SU-DHL-6 (cell line): ENCODE data around the gene ZNF512.

ENCODE experiments used
- H2AFZ ChIP-seq: fragments of 200-600 bp; sonication (generic); 2 replicates; pipeline ENCODE4 v1.6.1; 2014; ENCODE audit warnings: low read depth, mild to moderate bottlenecking, moderate library complexity, mixed read lengths, antibody characterized with exemption, low read length; ENCODE audit not compliant: severe bottlenecking
- H3F3A ChIP-seq: fragments of 200-600 bp; shearing (Covaris generic); 2 replicates; pipeline ENCODE4 v1.6.0; 2016; ENCODE audit warnings: antibody characterized with exemption, mild to moderate bottlenecking; ENCODE audit not compliant: insufficient read depth
- H3K27ac ChIP-seq: fragments of 200-600 bp; sonication (generic); 2 replicates; pipeline ENCODE4 v1.5.1; 2016; ENCODE audit warnings: low read depth, mild to moderate bottlenecking, low read length, moderate library complexity, mixed read lengths
- H3K27me3 ChIP-seq: fragments of 200-600 bp; sonication (generic), shearing (Covaris generic); 2 replicates; pipeline ENCODE4 v1.6.0; 2014; ENCODE audit warnings: mild to moderate bottlenecking, low read length
- H3K36me3 ChIP-seq: fragments of 200-600 bp; sonication (generic); 2 replicates; pipeline ENCODE4 v1.6.1; 2014; ENCODE audit warnings: mild to moderate bottlenecking, low read length, mixed read lengths
- H3K4me2 ChIP-seq: fragments of 300-600, 200-600 bp; shearing (Covaris generic), sonication (generic); 2 replicates; pipeline ENCODE4 v1.6.0; 2014; ENCODE audit warnings: low read length, low read depth, mild to moderate bottlenecking; ENCODE audit not compliant: poor library complexity, severe bottlenecking
- H3K4me3 ChIP-seq: fragments of 200-600 bp; sonication (generic); 2 replicates; pipeline ENCODE4 v1.5.1; 2014; ENCODE audit warnings: antibody characterized with exemption, low read length, mild to moderate bottlenecking, mixed read lengths; ENCODE audit not compliant: insufficient read depth, poor library complexity, severe bottlenecking
- H3K79me2 ChIP-seq: fragments of 200-600 bp; sonication (generic); 2 replicates; pipeline ENCODE4 v1.6.1; 2014; ENCODE audit warnings: mild to moderate bottlenecking, low read length, moderate library complexity; ENCODE audit not compliant: insufficient read depth
- H3K9ac ChIP-seq: fragments of 200-600 bp; sonication (generic); 2 replicates; pipeline ENCODE4 v1.7.0; 2014; ENCODE audit warnings: mild to moderate bottlenecking, low read length
- H3K9me2 ChIP-seq: fragments of 200-600 bp; sonication (generic); replicated peaks from 2 replicates; pipeline ENCODE4 v1.6.1; 2014; ENCODE audit warnings: low read length; ENCODE audit not compliant: insufficient read depth
- H3K9me3 ChIP-seq: fragments of 200-600 bp; sonication (generic); 2 replicates; pipeline ENCODE4 v1.6.1; 2014; ENCODE audit warnings: low read length, mixed read lengths; ENCODE audit not compliant: insufficient read depth
- H4K20me1 ChIP-seq: fragments of 200-600 bp; sonication (generic); 2 replicates; pipeline ENCODE4 v1.6.1; 2014; ENCODE audit warnings: low read depth, mild to moderate bottlenecking, antibody characterized with exemption, low read length, moderate library complexity, mixed read lengths
- CTCF ChIP-seq: fragments of 200-600 bp; sonication (generic); IDR thresholded peaks from one replicate; pipeline ENCODE4 v1.5.1; 2017; ENCODE audit warnings: antibody characterized with exemption, mild to moderate bottlenecking, low read length, moderate library complexity; ENCODE audit not compliant: insufficient read depth, poor library complexity, severe bottlenecking
- EZH2phosphoT487 ChIP-seq: fragments of 200-600 bp; sonication (generic), shearing (Covaris generic); conservative IDR thresholded peaks from 2 replicates; pipeline ENCODE4 v1.6.1; 2018; ENCODE audit warnings: mild to moderate bottlenecking, antibody characterized with exemption, low read length, moderate library complexity, mixed read lengths

The ZNF512 gene

GRCh38 chr2:27584597-27584996 lies 1.8 kb downstream of the ZNF512 start:
- H3K36me3 ChIP-seq: peaks cover 5% of the 10 kb centered on the region; the same call in 1 of the 2 replicates
- H4K20me1 ChIP-seq: peaks cover 8% of the 10 kb centered on the region
- no peaks in the 10 kb centered on the region for H3K9me3 ChIP-seq
- H3K4me3 ChIP-seq: peak overlapping the region; percentile 76
- no peak overlapping the region for H3K27ac ChIP-seq
- no peaks in the 10 kb centered on the region for H3K27me3 ChIP-seq
- H3F3A ChIP-seq: peaks cover 6% of the 10 kb centered on the region; the same call in 1 of the 2 replicates
- peaks cover 66% of the 10 kb centered on the region for H3K79me2 ChIP-seq
- H2AFZ ChIP-seq: no peak overlapping the region
- no peaks in the 10 kb centered on the region for H3K9me2 ChIP-seq
- H3K4me2 ChIP-seq: peak overlapping the region; percentile 71
- peak overlapping the region; percentile 78 for H3K9ac ChIP-seq
- no peak for TF ChIP-seq CTCF
- TF ChIP-seq EZH2phosphoT487: no peak

- no peaks in the 10 kb centered on the region for H3K9me3 ChIP-seq
- TF ChIP-seq CTCF: no peak
- H3K36me3 ChIP-seq: peaks cover 15% of the 10 kb centered on the region; the same call in 1 of the 2 replicates
- no peak overlapping the region for H3K4me3 ChIP-seq
- no peaks in the 10 kb centered on the region for H3K9me2 ChIP-seq
- H3K9ac ChIP-seq: no peak overlapping the region
- peaks cover 4% of the 10 kb centered on the region; the same call in 1 of the 2 replicates for H3F3A ChIP-seq
- peaks cover 8% of the 10 kb centered on the region for H4K20me1 ChIP-seq
- H3K79me2 ChIP-seq: peaks cover 90% of the 10 kb centered on the region
- no peak overlapping the region for H3K4me2 ChIP-seq
- H3K27ac ChIP-seq: no peak overlapping the region
- no peak overlapping the region for H2AFZ ChIP-seq
- no peaks in the 10 kb centered on the region for H3K27me3 ChIP-seq
Observed at GRCh38 chr2:27587025-27587424, 4.2 kb downstream of the ZNF512 start.

- no peak overlapping the region for H3K27ac ChIP-seq
- no peaks in the 10 kb centered on the region for H3K9me2 ChIP-seq
- H3K4me3 ChIP-seq: no peak overlapping the region
- peaks cover 3% of the 10 kb centered on the region; the same call in 1 of the 2 replicates for H3K9me3 ChIP-seq
- H3K36me3 ChIP-seq: peaks cover 16% of the 10 kb centered on the region; the same call in 1 of the 2 replicates
- H3F3A ChIP-seq: no peaks in the 10 kb centered on the region; the same call in 1 of the 2 replicates
- H3K9ac ChIP-seq: no peak overlapping the region
- H3K4me2 ChIP-seq: no peak overlapping the region
- no peak overlapping the region for H2AFZ ChIP-seq
- TF ChIP-seq CTCF: no peak
- TF ChIP-seq EZH2phosphoT487: no peak
- H3K27me3 ChIP-seq: no peaks in the 10 kb centered on the region
- peaks cover 8% of the 10 kb centered on the region for H4K20me1 ChIP-seq
- peaks cover 100% of the 10 kb centered on the region for H3K79me2 ChIP-seq
Observed at GRCh38 chr2:27588308-27588707, 5.5 kb downstream of the ZNF512 start.
